HCT116 (cell line): ENCODE measurements around the gene RAB11FIP2. TPM values are rescaled to one million over a fixed set of nuclear protein-coding genes. Genes with fewer than 3 reads are reported as not detected.

ENCODE experiments used
- ATAC-seq: fragments of 200-7000 bp; cut with Tn5 transposase; 2 replicates; pipeline ENCODE4 v1.9.1; 2020; ENCODE audit warnings: mild to moderate bottlenecking, moderate library complexity
- BruUV-seq: library from RNA; stranded (reverse); fragments of 400-500 nt; replicated peaks from 2 replicates; lab custom pipeline; 2021; lab: Mats Ljungman, UMichigan
- CTCF ChIA-PET: fragments of 300-600 bp; sonication (Branson Sonifier 250); formaldehyde crosslinking; loops from one replicate; lab custom pipeline; 2021; ENCODE audit warnings: antibody characterized with exemption; lab: Charles Lee
- POLR2A ChIA-PET: fragments of 300-600, 350-600 bp; sonication (Branson Sonifier 250); formaldehyde crosslinking; loops from one replicate; lab custom pipeline; 2021; ENCODE audit warnings: antibody characterized with exemption; lab: Charles Lee
- RAD21 ChIA-PET, 2 experiments: fragments of 300-600 bp; sonication (Branson Sonifier 250); formaldehyde crosslinking; loops; one replicate each; lab custom pipeline; 2023; ENCODE audit warnings: low total read pairs in 2 of 2; ENCODE audit not compliant: uncharacterized antibody in 2 of 2, unreplicated experiment in 2 of 2, low non-redundant PET in 1 of 2; lab: Charles Lee
- DNase-seq: peaks from one replicate; pipeline ENCODE4 v3.0.0-alpha.2; 2010; ENCODE audit warnings: low read depth, low spot score
- H2AFZ ChIP-seq: fragments of 200-600 bp; shearing (Covaris generic), sonication (generic); 2 replicates; pipeline ENCODE4 v1.6.1; 2017; ENCODE audit warnings: low read depth, mixed run types, mixed read lengths, antibody characterized with exemption, low read length; ENCODE audit not compliant: poor library complexity, severe bottlenecking
- H3K27ac ChIP-seq: 2 replicates; pipeline ENCODE4 v1.5.1; 2012; ENCODE audit warnings: low read depth, low read length
- H3K27me3 ChIP-seq: fragments of 200-600 bp; sonication (generic); 2 replicates; pipeline ENCODE4 v1.6.1; 2016; ENCODE audit warnings: mixed run types, low read length, mixed read lengths; ENCODE audit not compliant: insufficient read depth
- H3K36me3 ChIP-seq, 2 experiments: fragments of 200-500 bp in 1 of 2; fragments of 200-600 bp in 1 of 2; sonication (Bioruptor generic) in 1 of 2; sonication (generic) in 1 of 2; 2 replicates each; pipeline versions ENCODE4 v1.5.1 to v1.6.1; 2014 to 2016; ENCODE audit warnings: low read length in 2 of 2, inconsistent platforms in 1 of 2, mixed read lengths in 1 of 2, mixed run types in 1 of 2; ENCODE audit not compliant: insufficient read depth in 2 of 2, control insufficient read depth in 1 of 2
- H3K4me1 ChIP-seq, 2 experiments: fragments of 200-600 bp in 1 of 2; sonication (generic) in 1 of 2; 2 replicates each; pipeline versions ENCODE4 v1.5.1 to v1.6.1; 2012 to 2017; ENCODE audit warnings: low read length in 2 of 2, inconsistent platforms in 1 of 2, mild to moderate bottlenecking in 1 of 2, mixed read lengths in 1 of 2, mixed run types in 1 of 2, moderate library complexity in 1 of 2; ENCODE audit not compliant: insufficient read depth in 2 of 2, control insufficient read depth in 1 of 2
- H3K4me2 ChIP-seq: fragments of 200-600 bp; sonication (generic); 2 replicates; pipeline ENCODE4 v1.6.1; 2017; ENCODE audit warnings: mixed run types, low read length, mixed read lengths
- H3K4me3 ChIP-seq, 2 experiments: fragments of 200-600 bp in 1 of 2; sonication (generic) in 1 of 2; replicated peaks in 1 of 2; 2 replicates each; pipeline ENCODE4 v1.5.1; 2011 to 2016; ENCODE audit warnings: low read length in 2 of 2, control low read depth in 1 of 2, low read depth in 1 of 2, mild to moderate bottlenecking in 1 of 2, mixed read lengths in 1 of 2, mixed run types in 1 of 2
- H3K79me2 ChIP-seq: fragments of 200-600 bp; sonication (generic); 2 replicates; pipeline ENCODE4 v1.6.1; 2017; ENCODE audit warnings: mild to moderate bottlenecking, mixed run types, low read length, moderate library complexity, mixed read lengths; ENCODE audit not compliant: insufficient read depth
- H3K9ac ChIP-seq: fragments of 200-600 bp; sonication (generic); 2 replicates; pipeline ENCODE4 v1.6.1; 2016; ENCODE audit warnings: low read length, mixed read lengths
- H3K9me2 ChIP-seq: fragments of 200-600 bp; sonication (generic), shearing (Covaris generic); 2 replicates; pipeline ENCODE4 v1.6.1; 2017; ENCODE audit warnings: mixed run types, mild to moderate bottlenecking, moderate library complexity; ENCODE audit not compliant: insufficient read depth
- H3K9me3 ChIP-seq, 2 experiments: fragments of 200-500 bp in 1 of 2; fragments of 200-600 bp in 1 of 2; sonication (Bioruptor generic) in 1 of 2; sonication (generic) in 1 of 2; 2 replicates each; pipeline ENCODE4 v1.6.1; 2014 to 2017; ENCODE audit warnings: low read length in 2 of 2, mixed read lengths in 2 of 2, inconsistent platforms in 1 of 2, low read depth in 1 of 2, mild to moderate bottlenecking in 1 of 2, mixed run types in 1 of 2, moderate library complexity in 1 of 2; ENCODE audit not compliant: control insufficient read depth in 1 of 2, insufficient read depth in 1 of 2
- H4K20me1 ChIP-seq: fragments of 200-600 bp; sonication (generic), shearing (Covaris generic); 2 replicates; pipeline ENCODE4 v1.6.1; 2017; ENCODE audit warnings: mixed run types, mild to moderate bottlenecking, moderate library complexity; ENCODE audit not compliant: insufficient read depth
- CTCF ChIP-seq, 3 experiments: fragments of 200-600 bp in 1 of 3; sonication (generic) in 1 of 3; IDR thresholded peaks in 2 of 3; conservative IDR thresholded peaks in 1 of 3; 2 replicates each; pipeline ENCODE4 v1.5.1; 2012 to 2017; ENCODE audit warnings: low read depth in 2 of 3, low read length in 2 of 3, antibody characterized with exemption in 1 of 3, borderline replicate concordance in 1 of 3, control low read depth in 1 of 3, mild to moderate bottlenecking in 1 of 3, mixed read lengths in 1 of 3, mixed run types in 1 of 3, moderate library complexity in 1 of 3; ENCODE audit not compliant: insufficient read depth in 1 of 3
- EGR1 ChIP-seq: IDR thresholded peaks from 2 replicates; pipeline ENCODE4 v1.6.1; 2012; ENCODE audit warnings: low read depth
- ELF1 ChIP-seq: IDR thresholded peaks from 2 replicates; pipeline ENCODE4 v1.6.1; 2012; ENCODE audit warnings: low read depth, borderline replicate concordance
- EZH2 ChIP-seq: fragments of 200-600 bp; sonication (generic); IDR thresholded peaks from 2 replicates; pipeline ENCODE4 v1.6.1; 2017; ENCODE audit warnings: antibody characterized with exemption, mixed run types
- FOSL1 ChIP-seq: IDR thresholded peaks from 2 replicates; pipeline ENCODE4 v1.6.1; 2012; ENCODE audit warnings: low read depth
- JUND ChIP-seq: IDR thresholded peaks from 2 replicates; pipeline ENCODE4 v1.6.1; 2012
- RAD21 ChIP-seq: IDR thresholded peaks from 2 replicates; pipeline ENCODE4 v1.6.1; 2012; ENCODE audit warnings: low read depth, mild to moderate bottlenecking
- SRF ChIP-seq: IDR thresholded peaks from 2 replicates; pipeline ENCODE4 v1.6.1; 2012; ENCODE audit warnings: low read depth
- TCF7L2 ChIP-seq: IDR thresholded peaks from 2 replicates; pipeline ENCODE4 v1.7.0; 2011; ENCODE audit warnings: borderline replicate concordance, inconsistent platforms; ENCODE audit not compliant: insufficient read depth, insufficient read length; ENCODE audit errors: extremely low read depth
- ZBTB33 ChIP-seq: IDR thresholded peaks from 2 replicates; pipeline ENCODE4 v1.6.1; 2011; ENCODE audit warnings: mild to moderate bottlenecking, low read length, moderate library complexity; ENCODE audit not compliant: insufficient replicate concordance; ENCODE audit errors: extremely low read depth
- ZFX ChIP-seq: fragments of 450-650 bp; IDR thresholded peaks from 2 replicates; pipeline ENCODE4 v1.6.1; 2017
- intact Hi-C: fragments of 100-400 bp; cut with micrococcal nuclease; formaldehyde crosslinking; loops from 2 replicates; pipeline ENCODE4 v1.10.0; 2022
- total RNA-seq: library from RNA; stranded (reverse); gene quantifications from one replicate; pipeline ENCODE4 v1.2.1, GENCODE V29; 2021; ENCODE audit not compliant: unreplicated experiment

The RAB11FIP2 gene
- total RNA-seq, 1 experiment from 2014 or later: 16.8 TPM

GRCh38 chr10:117980755-117981702, 65.7 kb downstream of the RAB11FIP2 start (continued):
- TF ChIP-seq ZBTB33: no peak
- TF ChIP-seq TCF7L2: no peak

GRCh38 chr10:117980216-117980615, 66.5 kb downstream of the RAB11FIP2 start:
- BruUV-seq: no TSS peak
- ATAC-seq (no peak), DNase-seq (no peak)
- Histone ChIP-seq H3K4me3 (no peak overlapping the region), H3K36me3 (no peaks in the 10 kb centered on the region), H3K79me2 (no peaks in the 10 kb centered on the region), H3K9me3 (no peaks in the 10 kb centered on the region), H3K4me1 (no peaks in the 10 kb centered on the region), H2AFZ (no peak overlapping the region), H3K27me3 (0 out of 2 replicates have a peak, but pooled peaks cover 9% of the 10 kb centered on the region), H3K4me2 (no peak overlapping the region), H3K27ac (no peak overlapping the region), H3K9ac (no peak overlapping the region), H3K9me2 (no peaks in the 10 kb centered on the region), H4K20me1 (no peaks in the 10 kb centered on the region)
- POLR2A ChIA-PET: no interaction called here
- TF ChIP-seq EZH2 (no peak), ELF1 (no peak), CTCF (IDR thresholded peaks at IDR 0.05 in 2 of 3, conservative IDR thresholded peaks at IDR 0.05 in 1 of 3; ENCODE audit: borderline replicate concordance in 1 of 3, insufficient read depth in 1 of 3, low read depth in 2 of 3, low read length in 2 of 3) (no peak), FOSL1 (no peak), RAD21 (no peak), EGR1 (no peak), ZFX (no peak), SRF (no peak), JUND (no peak)
- intact Hi-C loops: no loop called here
- CTCF ChIA-PET: no interaction called here
- RAD21 ChIA-PET: no interaction called here
